ENCODE results near the gene FBXO17.

DNA sequence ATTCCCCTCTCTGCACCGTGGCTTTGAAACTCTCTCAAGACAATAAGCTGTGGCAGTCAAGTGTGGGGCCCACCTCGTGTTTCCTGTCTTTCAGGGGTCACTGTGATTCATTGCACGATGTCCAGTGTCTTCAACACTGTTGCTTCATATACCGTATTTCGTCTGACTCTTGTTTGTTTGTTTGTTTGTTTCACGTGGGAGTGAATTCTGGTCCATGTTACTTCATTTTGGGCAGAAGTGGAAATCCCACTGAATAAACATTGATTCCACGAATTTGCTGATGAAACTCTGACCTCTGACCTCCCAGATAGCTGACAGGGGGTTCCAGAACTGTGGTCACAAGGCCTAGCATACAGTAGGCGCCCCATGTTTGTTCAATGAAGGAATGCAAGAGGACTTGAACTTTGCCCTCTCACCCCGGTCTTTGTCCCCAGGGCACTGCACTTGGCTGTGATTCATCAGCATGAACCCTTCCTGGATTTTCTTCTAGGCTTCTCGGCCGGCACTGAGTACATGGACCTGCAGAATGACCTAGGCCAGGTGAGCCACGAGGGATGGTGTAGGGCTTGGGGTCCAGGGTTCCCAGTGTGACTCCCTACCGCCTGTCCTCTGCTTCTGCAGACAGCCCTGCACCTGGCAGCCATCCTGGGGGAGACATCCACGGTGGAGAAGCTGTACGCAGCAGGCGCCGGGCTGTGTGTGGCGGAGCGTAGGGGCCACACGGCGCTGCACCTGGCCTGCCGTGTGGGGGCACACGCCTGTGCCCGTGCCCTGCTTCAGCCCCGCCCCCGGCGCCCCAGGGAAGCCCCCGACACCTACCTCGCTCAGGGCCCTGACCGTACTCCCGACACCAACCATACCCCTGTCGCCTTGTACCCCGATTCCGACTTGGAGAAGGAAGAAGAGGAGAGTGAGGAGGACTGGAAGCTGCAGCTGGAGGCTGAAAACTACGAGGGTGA is 70.7 kb downstream of the FBXO17 start:
- TF ChIP-seq, protein P1, sequence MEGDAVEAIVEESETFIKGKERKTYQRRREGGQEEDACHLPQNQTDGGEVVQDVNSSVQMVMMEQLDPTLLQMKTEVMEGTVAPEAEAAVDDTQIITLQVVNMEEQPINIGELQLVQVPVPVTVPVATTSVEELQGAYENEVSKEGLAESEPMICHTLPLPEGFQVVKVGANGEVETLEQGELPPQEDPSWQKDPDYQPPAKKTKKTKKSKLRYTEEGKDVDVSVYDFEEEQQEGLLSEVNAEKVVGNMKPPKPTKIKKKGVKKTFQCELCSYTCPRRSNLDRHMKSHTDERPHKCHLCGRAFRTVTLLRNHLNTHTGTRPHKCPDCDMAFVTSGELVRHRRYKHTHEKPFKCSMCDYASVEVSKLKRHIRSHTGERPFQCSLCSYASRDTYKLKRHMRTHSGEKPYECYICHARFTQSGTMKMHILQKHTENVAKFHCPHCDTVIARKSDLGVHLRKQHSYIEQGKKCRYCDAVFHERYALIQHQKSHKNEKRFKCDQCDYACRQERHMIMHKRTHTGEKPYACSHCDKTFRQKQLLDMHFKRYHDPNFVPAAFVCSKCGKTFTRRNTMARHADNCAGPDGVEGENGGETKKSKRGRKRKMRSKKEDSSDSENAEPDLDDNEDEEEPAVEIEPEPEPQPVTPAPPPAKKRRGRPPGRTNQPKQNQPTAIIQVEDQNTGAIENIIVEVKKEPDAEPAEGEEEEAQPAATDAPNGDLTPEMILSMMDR (IDR thresholded peaks at IDR 0.05; ENCODE audit: low read depth, low read length) = no peak
- TF ChIP-seq, protein P2, sequence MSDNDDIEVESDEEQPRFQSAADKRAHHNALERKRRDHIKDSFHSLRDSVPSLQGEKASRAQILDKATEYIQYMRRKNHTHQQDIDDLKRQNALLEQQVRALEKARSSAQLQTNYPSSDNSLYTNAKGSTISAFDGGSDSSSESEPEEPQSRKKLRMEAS (IDR thresholded peaks at IDR 0.05; ENCODE audit: low read depth, low read length) = no peak
